ENCODE results near the gene OTOP1.
"Not testable (repeated sequence)": the region's sequence is repeated elsewhere in the genome, so short reads cannot be mapped to it uniquely, and the experiment has no call there.

DNA sequence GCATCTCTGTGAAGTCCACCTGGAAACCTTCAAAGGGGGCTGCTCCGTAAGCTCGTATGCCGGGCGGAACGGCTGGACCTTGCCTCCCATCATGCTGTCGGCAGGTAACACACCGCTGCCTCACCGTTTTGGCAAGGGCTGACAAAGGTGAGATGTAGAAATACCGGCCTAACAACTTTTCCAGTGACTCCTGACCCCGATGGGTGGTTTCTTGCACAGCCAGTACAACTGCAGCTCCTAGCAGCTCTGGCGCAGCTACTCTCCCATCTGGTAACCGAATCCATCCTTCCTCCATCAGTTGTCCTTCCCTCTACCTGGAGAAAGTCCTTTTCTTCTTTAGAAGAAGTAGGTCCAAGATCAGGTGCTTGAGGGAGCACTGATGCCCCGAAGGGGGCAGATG, 59.7 kb downstream of the OTOP1 start:
- TF ChIP-seq ZNF274 (IDR thresholded peaks at IDR 0.05; ENCODE audit: low read depth, low read length); YY1 (IDR thresholded peaks at IDR 0.05; ENCODE audit: insufficient read depth, insufficient read length); SUZ12 (IDR thresholded peaks at IDR 0.05; ENCODE audit: extremely low read depth, insufficient read depth, insufficient read length): not testable (repeated sequence)
